Measurements from ENCODE around the gene COL3A1. TPM values are rescaled to one million over a fixed set of nuclear protein-coding genes. Genes with fewer than 3 reads are reported as not detected.

COL3A1 gene
- total RNA-seq, 2 donors from 2014 or later = 0.16 TPM; not detected in 1

DNA sequence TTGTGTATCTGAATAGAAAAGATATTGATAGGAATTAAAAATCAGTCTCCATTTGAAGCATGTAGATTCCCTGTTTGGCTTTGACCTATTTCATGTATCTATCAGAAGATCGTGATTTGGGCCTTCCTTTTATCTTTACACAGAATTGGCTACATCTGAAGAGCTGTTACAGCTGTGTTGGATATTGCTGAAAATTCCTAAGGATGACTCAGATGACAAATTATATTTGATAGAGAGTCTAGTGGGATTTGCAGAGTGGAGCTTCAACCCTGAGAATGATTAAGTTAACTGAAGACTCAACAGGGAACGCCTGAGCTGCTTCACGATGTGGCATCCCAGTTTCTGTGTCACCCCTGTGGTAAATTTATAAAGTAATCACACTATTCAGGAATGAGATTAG lies 4.9 kb upstream of the COL3A1 start:
- DNase-seq (ENCODE audit: low spot score in 2 of 2) = no peak
- no peaks in the 10 kb centered on the region for H3K9me3 Mint-ChIP-seq
- H3K36me3 Mint-ChIP-seq = no peaks in the 10 kb centered on the region
- no peak overlapping the region for H3K27ac Mint-ChIP-seq
- no peak for ATAC-seq

DNA sequence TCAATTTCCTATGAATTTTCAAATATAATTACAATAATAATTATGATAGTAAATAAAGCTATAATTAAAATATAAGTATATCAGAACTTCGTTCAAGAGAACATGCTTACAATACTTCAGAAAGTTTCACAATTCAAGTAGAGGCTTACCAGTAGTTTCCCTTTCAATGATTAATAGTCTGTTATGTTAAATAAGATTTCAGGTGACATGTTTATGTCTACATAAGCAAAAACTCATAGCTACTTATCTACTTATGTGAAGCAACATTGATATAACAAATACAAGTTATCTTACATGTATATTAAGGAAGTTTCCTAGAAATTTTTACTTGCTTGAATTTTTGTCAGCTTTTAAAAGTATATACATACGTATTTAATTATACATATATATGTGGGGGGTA lies 4.5 kb upstream of the COL3A1 start:
- Mint-ChIP-seq H3K36me3 (no peaks in the 10 kb centered on the region), H3K27ac (no peak overlapping the region), H3K9me3 (no peaks in the 10 kb centered on the region)
- DNase-seq (ENCODE audit: low spot score in 2 of 2) = no peak
- ATAC-seq = no peak

- H3K27ac Mint-ChIP-seq = no peak overlapping the region
- no peak for ATAC-seq
These were observed 4.0 kb upstream of the COL3A1 start for GRCh38 chr2:188970211-188970610.

DNA sequence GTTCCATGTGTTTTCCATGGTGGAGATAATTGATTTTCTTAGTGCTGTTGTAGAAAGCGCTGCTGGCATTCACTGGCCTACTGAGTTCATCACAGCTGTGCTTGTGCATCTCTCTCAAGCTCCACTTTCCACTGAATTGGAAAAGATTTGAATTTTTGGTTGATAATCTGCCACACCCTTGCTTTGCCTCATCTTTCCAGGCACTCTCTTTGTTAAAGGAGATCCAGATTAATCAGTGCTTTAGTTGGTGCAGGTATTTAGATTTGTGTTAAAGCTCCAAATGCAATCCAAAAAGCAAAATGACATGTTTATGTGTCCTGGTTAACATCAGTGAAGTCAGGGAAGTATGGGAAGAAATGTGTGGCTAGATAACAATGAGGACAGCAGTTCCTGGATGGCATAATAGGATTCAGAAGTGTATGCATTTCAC lies 2.7 kb upstream of the COL3A1 start:
- no peak overlapping the region for H3K27ac Mint-ChIP-seq
- no peaks in the 10 kb centered on the region for H3K36me3 Mint-ChIP-seq
- ATAC-seq = no peak
- no peaks in the 10 kb centered on the region for H3K9me3 Mint-ChIP-seq
- DNase-seq (ENCODE audit: low spot score in 2 of 2) = no peak

More at GRCh38 chr2:188970211-188970610, 4.0 kb upstream of the COL3A1 start:
- H3K9me3 Mint-ChIP-seq = no peaks in the 10 kb centered on the region
- H3K36me3 Mint-ChIP-seq = no peaks in the 10 kb centered on the region
- DNase-seq (ENCODE audit: low spot score in 2 of 2) = no peak

- ATAC-seq (no peak), DNase-seq (ENCODE audit: low spot score in 2 of 2) (no peak)
- H3K9me3 Mint-ChIP-seq = no peaks in the 10 kb centered on the region
- H3K36me3 Mint-ChIP-seq = no peaks in the 10 kb centered on the region
- H3K27ac Mint-ChIP-seq = no peak overlapping the region
These were observed 532 bp upstream of the COL3A1 start for GRCh38 chr2:188973641-188974040.

- no peaks in the 10 kb centered on the region for H3K36me3 Mint-ChIP-seq
- no peak overlapping the region for H3K27ac Mint-ChIP-seq
- no peaks in the 10 kb centered on the region for H3K9me3 Mint-ChIP-seq
- ATAC-seq = no peak
- no peak for DNase-seq (ENCODE audit: low spot score in 2 of 2)
These were observed 1.4 kb downstream of the COL3A1 start for GRCh38 chr2:188975497-188976102.

DNA sequence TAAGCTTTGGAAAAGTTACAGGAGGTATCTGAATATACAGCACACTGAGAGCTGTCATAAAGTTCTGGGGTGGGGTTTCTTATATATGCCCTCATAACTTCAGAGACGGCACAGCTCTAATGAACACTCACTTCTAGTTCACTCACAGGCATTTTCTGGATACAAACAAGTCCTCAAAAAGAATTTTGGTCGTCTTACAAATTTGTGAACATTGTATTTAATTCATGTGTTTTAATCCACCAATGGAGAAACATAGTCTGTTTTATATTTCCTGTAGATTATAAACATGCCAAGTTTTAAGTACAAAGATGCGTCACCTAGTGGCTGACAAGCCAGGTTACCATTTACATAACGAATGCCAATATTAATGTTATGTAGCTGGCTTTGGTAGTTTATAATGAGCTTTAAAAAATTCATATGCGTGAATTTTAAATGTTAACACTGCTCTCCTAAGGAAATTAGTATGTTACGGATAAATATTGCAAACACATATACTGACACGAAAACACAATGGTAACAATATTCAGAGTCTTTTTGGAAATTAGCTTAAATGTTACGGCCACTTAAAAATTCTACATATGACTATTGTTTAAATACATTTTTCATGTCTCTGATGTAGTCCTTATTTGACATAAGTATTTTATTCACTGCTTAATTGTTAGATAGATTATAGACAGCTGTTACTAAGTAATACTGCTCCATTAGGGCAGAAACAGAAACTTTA lies 2.5 kb downstream of the COL3A1 start:
- H3K36me3 Mint-ChIP-seq = no peaks in the 10 kb centered on the region
- no peak for ATAC-seq

GRCh38 chr2:188977317-188977716 lies 3.1 kb downstream of the COL3A1 start:
- no peak for ATAC-seq
- no peak overlapping the region for H3K27ac Mint-ChIP-seq
- no peak for DNase-seq (ENCODE audit: low spot score in 2 of 2)
- no peaks in the 10 kb centered on the region for H3K9me3 Mint-ChIP-seq
- no peaks in the 10 kb centered on the region for H3K36me3 Mint-ChIP-seq

More for the DNA sequence above, 2.5 kb downstream of the COL3A1 start:
- Mint-ChIP-seq H3K9me3 (no peaks in the 10 kb centered on the region), H3K27ac (no peak overlapping the region)
- DNase-seq (ENCODE audit: low spot score in 2 of 2) = no peak

GRCh38 chr2:188978291-188979081 lies 4.3 kb downstream of the COL3A1 start:
- Mint-ChIP-seq H3K9me3 (no peaks in the 10 kb centered on the region), H3K27ac (peak overlapping the region; percentile 27 to 89), H3K36me3 (no peaks in the 10 kb centered on the region)
- DNase-seq (ENCODE audit: low spot score in 2 of 2) (no peak), ATAC-seq (peak; percentile 72 to 92)

DNA sequence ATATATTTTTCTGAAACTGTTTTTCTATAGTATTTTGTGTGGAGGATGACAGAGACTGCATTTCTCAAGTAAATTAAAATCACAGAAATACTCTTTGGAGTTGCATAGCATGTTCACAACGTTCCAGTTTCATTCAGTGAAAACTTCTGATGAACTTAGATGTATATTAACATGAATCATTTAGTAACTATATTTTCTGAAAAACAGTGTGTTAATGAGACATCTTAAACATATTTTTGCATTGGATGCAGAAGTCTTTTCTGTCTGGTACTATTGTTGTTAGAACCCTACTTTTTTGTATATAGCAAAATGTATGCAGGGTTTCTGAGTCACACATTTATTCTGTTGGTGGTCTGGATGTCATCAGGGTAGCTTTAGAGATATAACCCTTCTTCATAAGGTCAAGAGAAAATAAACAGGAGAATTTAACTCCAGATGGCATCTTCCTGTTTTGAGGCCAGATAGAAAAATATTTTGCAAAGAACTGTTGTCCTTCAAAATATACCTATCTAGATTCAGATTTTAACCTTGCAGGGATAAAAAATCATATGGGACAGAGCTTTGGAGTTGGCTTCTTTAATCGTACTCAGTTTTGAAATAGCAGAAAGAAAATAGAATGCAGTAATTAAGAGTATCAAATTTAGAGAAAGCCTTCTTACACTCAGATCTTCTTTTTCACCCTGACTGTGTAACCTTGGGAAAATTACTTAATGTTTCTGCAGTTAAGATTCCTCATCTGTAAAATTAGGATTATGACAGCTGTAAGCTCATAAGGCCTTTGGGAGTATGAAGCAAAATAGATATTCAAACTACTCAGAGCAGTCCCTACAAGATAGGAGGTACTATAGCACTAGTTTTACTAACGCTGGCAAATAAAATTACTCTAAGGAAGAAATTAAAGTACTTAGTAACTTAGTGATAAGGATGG lies 5.3 kb downstream of the COL3A1 start:
- Mint-ChIP-seq H3K27ac (peak overlapping the region; percentile 27 to 89), H3K36me3 (no peaks in the 10 kb centered on the region), H3K9me3 (no peaks in the 10 kb centered on the region)
- DNase-seq (ENCODE audit: low spot score in 2 of 2) (no peak), ATAC-seq (peak; percentile 22 to 65)

- no peaks in the 10 kb centered on the region for H3K9me3 Mint-ChIP-seq
- ATAC-seq (no peak), DNase-seq (ENCODE audit: low spot score in 2 of 2) (no peak)
- no peak overlapping the region for H3K27ac Mint-ChIP-seq
- no peaks in the 10 kb centered on the region for H3K36me3 Mint-ChIP-seq
These were observed 9.4 kb downstream of the COL3A1 start for GRCh38 chr2:188983427-188984064.

DNA sequence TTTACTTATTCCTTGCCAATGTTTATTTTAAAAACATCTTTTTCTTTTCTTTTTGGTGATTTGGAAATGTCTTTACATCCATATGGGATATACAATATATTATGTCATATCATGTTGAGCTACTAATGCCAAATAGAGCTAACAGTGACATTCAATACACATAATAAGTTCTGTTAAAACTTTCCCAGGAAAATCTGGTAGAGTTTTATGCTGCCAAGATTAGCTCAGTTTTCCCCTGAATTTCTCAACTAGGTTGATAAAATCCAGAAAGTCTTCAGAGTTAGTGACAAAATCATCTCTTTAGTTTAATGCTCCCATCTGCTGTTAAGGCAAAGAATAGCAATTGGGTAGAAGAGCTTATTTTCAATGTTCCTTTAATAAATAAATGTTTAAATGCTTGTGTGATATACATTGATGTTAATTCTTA lies 9.9 kb downstream of the COL3A1 start:
- H3K36me3 Mint-ChIP-seq = no peaks in the 10 kb centered on the region

DNA sequence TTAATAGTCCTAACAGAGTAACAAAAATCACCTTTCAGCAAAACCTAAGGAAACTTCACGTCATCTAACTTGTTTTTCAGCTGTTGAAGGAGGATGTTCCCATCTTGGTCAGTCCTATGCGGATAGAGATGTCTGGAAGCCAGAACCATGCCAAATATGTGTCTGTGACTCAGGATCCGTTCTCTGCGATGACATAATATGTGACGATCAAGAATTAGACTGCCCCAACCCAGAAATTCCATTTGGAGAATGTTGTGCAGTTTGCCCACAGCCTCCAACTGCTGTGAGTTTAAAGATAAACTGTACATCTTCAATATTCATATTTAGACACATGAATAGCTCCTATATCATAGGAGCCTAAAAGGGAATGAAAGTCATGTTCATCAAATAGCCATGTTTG lies 10.5 kb downstream of the COL3A1 start:
- ATAC-seq (no peak), DNase-seq (ENCODE audit: low spot score in 2 of 2) (no peak)
- Mint-ChIP-seq H3K27ac (no peak overlapping the region), H3K36me3 (no peaks in the 10 kb centered on the region), H3K9me3 (no peaks in the 10 kb centered on the region)

More for the DNA sequence above, 9.9 kb downstream of the COL3A1 start:
- Mint-ChIP-seq H3K27ac (no peak overlapping the region), H3K9me3 (no peaks in the 10 kb centered on the region)
- no peak for ATAC-seq
- no peak for DNase-seq (ENCODE audit: low spot score in 2 of 2)

DNA sequence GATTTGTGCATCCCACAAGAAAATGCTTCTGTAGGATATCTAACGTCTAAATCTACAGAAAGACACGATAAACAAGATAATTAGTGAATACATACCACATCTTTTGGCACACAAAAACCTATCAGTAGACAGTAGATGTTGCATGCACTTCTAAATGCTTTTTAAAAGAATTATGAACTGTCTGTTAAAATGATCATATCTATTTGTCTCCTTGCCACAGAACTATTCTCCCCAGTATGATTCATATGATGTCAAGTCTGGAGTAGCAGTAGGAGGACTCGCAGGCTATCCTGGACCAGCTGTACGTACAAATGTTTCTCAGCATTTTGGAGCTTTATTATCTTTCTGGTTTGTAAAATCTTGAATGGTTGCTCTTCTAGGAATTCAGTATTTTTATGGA lies 12.7 kb downstream of the COL3A1 start:
- ATAC-seq (no peak), DNase-seq (ENCODE audit: low spot score in 2 of 2) (no peak)
- Mint-ChIP-seq H3K36me3 (no peaks in the 10 kb centered on the region), H3K9me3 (no peaks in the 10 kb centered on the region), H3K27ac (no peak overlapping the region)

DNA sequence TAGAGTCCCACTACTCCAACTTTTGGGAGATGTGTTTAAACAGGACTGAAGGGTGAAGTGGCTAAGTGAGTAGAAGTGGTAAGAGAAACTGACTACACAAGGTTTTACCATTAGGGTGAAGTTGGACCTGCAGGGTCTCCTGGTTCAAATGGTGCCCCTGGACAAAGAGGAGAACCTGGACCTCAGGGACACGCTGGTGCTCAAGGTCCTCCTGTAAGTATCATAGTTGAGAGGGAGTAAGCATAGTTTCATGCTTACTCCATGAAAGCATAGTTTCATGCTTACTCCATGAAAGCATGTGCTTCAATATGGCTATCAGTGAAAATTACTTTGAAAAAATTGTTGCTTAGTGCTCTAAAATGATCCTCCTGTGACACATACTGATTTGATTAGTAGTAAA lies 19.1 kb downstream of the COL3A1 start:
- DNase-seq (ENCODE audit: low spot score in 2 of 2) (no peak), ATAC-seq (no peak)
- Mint-ChIP-seq H3K36me3 (no peaks in the 10 kb centered on the region), H3K9me3 (no peaks in the 10 kb centered on the region), H3K27ac (no peak overlapping the region)

DNA sequence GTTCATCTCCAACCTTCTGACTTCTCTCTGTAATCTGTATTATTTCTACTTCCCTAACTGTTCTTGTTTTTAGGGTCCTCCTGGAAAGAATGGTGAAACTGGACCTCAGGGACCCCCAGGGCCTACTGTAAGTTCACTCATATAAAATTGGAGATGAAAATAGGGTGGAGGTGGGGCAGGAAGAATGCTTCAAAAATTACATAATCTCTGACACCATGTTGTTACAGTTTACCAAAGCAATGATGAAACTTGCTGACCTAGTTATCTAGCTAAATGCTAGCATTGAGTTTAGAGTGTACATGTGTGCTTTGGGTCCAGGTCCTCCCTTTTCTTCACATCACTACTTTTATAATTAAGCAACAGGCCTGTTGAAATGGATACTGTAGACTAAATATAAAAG lies 23.1 kb downstream of the COL3A1 start:
- ATAC-seq (no peak), DNase-seq (ENCODE audit: low spot score in 2 of 2) (no peak)
- Mint-ChIP-seq H3K36me3 (no peaks in the 10 kb centered on the region), H3K27ac (no peak overlapping the region), H3K9me3 (no peaks in the 10 kb centered on the region)
